ENCODE measurements around the gene ZNF217. TPM values are rescaled to one million over a fixed set of nuclear protein-coding genes. Genes with fewer than 3 reads are reported as not detected.
"Not testable (repeated sequence)": the region's sequence is repeated elsewhere in the genome, so short reads cannot be mapped to it uniquely, and the experiment has no call there.

ZNF217 gene
- total RNA-seq, 1 experiment from 2014 or later = 31.4 TPM

DNA sequence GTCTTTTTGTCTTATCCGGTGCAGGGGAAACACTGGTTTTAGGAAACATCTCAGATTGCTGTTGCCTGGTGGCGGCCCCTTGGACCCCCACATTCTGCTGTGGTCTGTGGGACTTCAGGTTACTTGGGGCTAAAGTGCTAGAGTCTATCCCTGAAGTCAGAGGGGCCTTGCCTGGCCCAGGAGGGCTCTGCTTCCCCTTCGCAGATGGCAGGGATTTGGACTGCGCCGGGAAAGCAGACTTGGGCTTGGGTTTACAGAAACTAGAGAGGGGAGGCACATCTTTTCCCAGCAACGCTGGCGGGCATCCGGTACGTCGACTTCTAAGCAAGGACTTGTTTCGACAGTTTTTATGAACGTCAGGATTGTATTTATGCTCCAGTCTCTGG lies 17.5 kb downstream of the ZNF217 start:
- H3K36me3 ChIP-seq (replicated peaks; ENCODE audit: control insufficient read depth, insufficient read depth, low read length) = peaks cover 63% of the 10 kb centered on the region
- DNase-seq = no peak

GRCh38 chr20:53575481-53576194 lies 18.0 kb downstream of the ZNF217 start:
- DNase-seq = no peak
- no peaks in the 10 kb centered on the region for H3K27me3 ChIP-seq (ENCODE audit: control insufficient read depth, insufficient read depth, low read length)
- H3K36me3 ChIP-seq (replicated peaks; ENCODE audit: control insufficient read depth, insufficient read depth, low read length) = peaks cover 63% of the 10 kb centered on the region
- H3K4me3 ChIP-seq (ENCODE audit: insufficient read depth, low read depth, low read length) = no peak overlapping the region

More for the DNA sequence above, 17.5 kb downstream of the ZNF217 start:
- no peak overlapping the region for H3K4me3 ChIP-seq (ENCODE audit: insufficient read depth, low read depth, low read length)
- no peaks in the 10 kb centered on the region for H3K27me3 ChIP-seq (ENCODE audit: control insufficient read depth, insufficient read depth, low read length)

GRCh38 chr20:53574819-53575218 lies 18.8 kb downstream of the ZNF217 start:
- Histone ChIP-seq H3K36me3 (replicated peaks; ENCODE audit: control insufficient read depth, insufficient read depth, low read length) (peaks cover 62% of the 10 kb centered on the region), H3K4me3 (ENCODE audit: insufficient read depth, low read depth, low read length) (no peak overlapping the region), H3K27me3 (ENCODE audit: control insufficient read depth, insufficient read depth, low read length) (no peaks in the 10 kb centered on the region)
- DNase-seq = no peak

GRCh38 chr20:53574259-53574789 lies 19.3 kb downstream of the ZNF217 start:
- DNase-seq = no peak
- Histone ChIP-seq H3K36me3 (replicated peaks; ENCODE audit: control insufficient read depth, insufficient read depth, low read length) (peaks cover 65% of the 10 kb centered on the region), H3K27me3 (ENCODE audit: control insufficient read depth, insufficient read depth, low read length) (no peaks in the 10 kb centered on the region), H3K4me3 (ENCODE audit: insufficient read depth, low read depth, low read length) (no peak overlapping the region)

GRCh38 chr20:53571555-53572286 lies 21.9 kb downstream of the ZNF217 start:
- no peak for DNase-seq
- H3K36me3 ChIP-seq (replicated peaks; ENCODE audit: control insufficient read depth, insufficient read depth, low read length) = peaks cover 63% of the 10 kb centered on the region
- H3K4me3 ChIP-seq (ENCODE audit: insufficient read depth, low read depth, low read length) = no peak overlapping the region
- no peaks in the 10 kb centered on the region for H3K27me3 ChIP-seq (ENCODE audit: control insufficient read depth, insufficient read depth, low read length)

GRCh38 chr20:53570446-53571276 lies 23.0 kb downstream of the ZNF217 start:
- no peaks in the 10 kb centered on the region for H3K27me3 ChIP-seq (ENCODE audit: control insufficient read depth, insufficient read depth, low read length)
- H3K36me3 ChIP-seq (replicated peaks; ENCODE audit: control insufficient read depth, insufficient read depth, low read length) = peaks cover 53% of the 10 kb centered on the region
- DNase-seq = no peak
- no peak overlapping the region for H3K4me3 ChIP-seq (ENCODE audit: insufficient read depth, low read depth, low read length)

- no peak for DNase-seq
- H3K36me3 ChIP-seq (replicated peaks; ENCODE audit: control insufficient read depth, insufficient read depth, low read length) = peaks cover 44% of the 10 kb centered on the region
- H3K27me3 ChIP-seq (ENCODE audit: control insufficient read depth, insufficient read depth, low read length) = no peaks in the 10 kb centered on the region
- no peak overlapping the region for H3K4me3 ChIP-seq (ENCODE audit: insufficient read depth, low read depth, low read length)
Observed at GRCh38 chr20:53569606-53570307, 23.9 kb downstream of the ZNF217 start.

DNA sequence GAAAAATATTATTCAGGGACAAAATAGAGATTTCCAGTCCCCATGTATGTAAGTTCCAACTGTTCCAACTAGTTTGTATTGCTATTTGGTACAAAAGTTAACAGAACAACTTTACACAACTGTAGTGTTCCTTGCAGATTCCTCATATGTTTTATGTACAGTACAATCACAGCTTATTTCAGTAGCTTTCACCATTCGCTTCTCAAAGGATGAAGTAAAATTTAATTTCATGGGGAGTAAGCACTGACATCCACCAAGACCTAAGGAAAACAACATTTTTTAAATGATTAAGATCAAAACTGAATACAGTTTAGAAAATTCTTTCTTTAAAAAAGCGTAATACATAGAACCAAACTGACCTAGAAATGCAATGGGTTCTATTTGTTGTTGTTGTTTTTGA lies 24.6 kb downstream of the ZNF217 start:
- Histone ChIP-seq H3K36me3 (replicated peaks; ENCODE audit: control insufficient read depth, insufficient read depth, low read length) (peaks cover 38% of the 10 kb centered on the region), H3K4me3 (ENCODE audit: insufficient read depth, low read depth, low read length) (no peak overlapping the region), H3K27me3 (ENCODE audit: control insufficient read depth, insufficient read depth, low read length) (no peaks in the 10 kb centered on the region)
- DNase-seq = no peak

DNA sequence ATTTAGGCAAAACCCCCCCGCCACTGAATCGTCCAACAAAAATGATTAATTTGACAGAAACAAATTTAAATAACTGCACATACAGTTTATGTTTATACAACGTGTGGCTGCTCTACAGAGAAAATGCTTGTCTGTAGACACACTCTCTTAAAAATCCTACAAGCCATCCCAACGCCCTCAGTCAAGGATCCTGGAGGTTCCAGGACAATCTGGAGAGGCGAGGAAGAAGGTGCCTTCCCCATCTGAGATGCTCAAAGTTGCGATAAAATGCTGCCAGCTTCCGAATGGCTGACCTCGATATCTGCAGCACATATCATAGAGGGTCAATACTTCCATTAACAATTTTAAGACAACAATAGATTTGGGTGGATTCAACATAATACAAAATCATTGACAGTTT lies 25.3 kb downstream of the ZNF217 start:
- no peak for DNase-seq
- Histone ChIP-seq H3K27me3 (ENCODE audit: control insufficient read depth, insufficient read depth, low read length) (no peaks in the 10 kb centered on the region), H3K36me3 (replicated peaks; ENCODE audit: control insufficient read depth, insufficient read depth, low read length) (peaks cover 31% of the 10 kb centered on the region), H3K4me3 (ENCODE audit: insufficient read depth, low read depth, low read length) (no peak overlapping the region)

DNA sequence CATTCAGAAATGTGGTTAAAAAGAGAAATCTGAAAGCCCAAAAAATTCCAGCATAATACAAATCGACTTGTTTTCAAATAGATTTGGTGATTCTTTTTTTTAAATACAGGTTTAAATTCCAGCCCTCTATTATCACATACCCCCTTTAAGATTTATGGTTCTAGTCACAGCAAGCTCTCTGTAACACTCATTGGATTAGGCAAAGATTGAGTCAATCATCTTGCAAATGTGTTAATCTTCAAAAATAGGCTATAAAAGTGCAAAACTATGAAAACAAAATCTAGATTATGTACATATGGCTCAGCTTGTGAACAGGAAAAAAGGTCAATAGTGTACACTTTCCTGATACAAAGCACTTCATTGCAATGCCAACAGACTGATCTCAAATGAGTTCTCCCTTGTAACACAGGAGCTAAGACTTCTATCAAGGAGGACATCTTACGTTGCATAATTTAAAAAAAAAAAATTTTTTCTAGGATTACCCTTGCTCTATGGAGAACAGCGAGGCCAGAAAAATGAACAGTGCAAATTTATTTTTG lies 26.2 kb downstream of the ZNF217 start:
- Histone ChIP-seq H3K27me3 (ENCODE audit: control insufficient read depth, insufficient read depth, low read length) (no peaks in the 10 kb centered on the region), H3K4me3 (ENCODE audit: insufficient read depth, low read depth, low read length) (no peak overlapping the region), H3K36me3 (replicated peaks; ENCODE audit: control insufficient read depth, insufficient read depth, low read length) (peaks cover 25% of the 10 kb centered on the region)
- no peak for DNase-seq

DNA sequence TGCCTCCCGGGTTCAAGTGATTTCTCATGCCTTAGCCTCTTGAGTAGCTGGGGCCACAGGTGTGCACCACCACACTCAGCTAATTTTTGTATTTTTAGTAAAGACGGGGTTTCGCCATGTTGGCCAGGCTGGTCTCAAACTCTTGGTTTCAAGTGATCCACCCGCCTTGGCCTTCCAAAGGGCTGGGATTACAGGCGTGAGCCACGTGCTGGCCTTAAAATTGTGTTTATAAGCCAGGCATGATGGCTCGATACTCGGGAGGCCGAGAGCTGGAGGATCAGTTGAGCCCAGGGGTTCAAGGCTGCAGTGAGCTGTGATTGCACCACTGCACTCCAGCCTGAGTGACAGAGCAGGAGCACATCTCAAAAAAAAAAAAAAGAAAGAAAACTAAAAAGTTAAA lies 27.0 kb downstream of the ZNF217 start:
- H3K36me3 ChIP-seq (replicated peaks; ENCODE audit: control insufficient read depth, insufficient read depth, low read length) = peaks cover 23% of the 10 kb centered on the region
- not testable (repeated sequence) for H3K27me3 ChIP-seq (ENCODE audit: control insufficient read depth, insufficient read depth, low read length); H3K4me3 ChIP-seq (ENCODE audit: insufficient read depth, low read depth, low read length); DNase-seq

GRCh38 chr20:53565254-53565653 lies 28.4 kb downstream of the ZNF217 start:
- H3K27me3 ChIP-seq (ENCODE audit: control insufficient read depth, insufficient read depth, low read length) = no peaks in the 10 kb centered on the region
- no peak for DNase-seq
- H3K36me3 ChIP-seq (replicated peaks; ENCODE audit: control insufficient read depth, insufficient read depth, low read length) = peaks cover 14% of the 10 kb centered on the region
- H3K4me3 ChIP-seq (ENCODE audit: insufficient read depth, low read depth, low read length) = no peak overlapping the region

DNA sequence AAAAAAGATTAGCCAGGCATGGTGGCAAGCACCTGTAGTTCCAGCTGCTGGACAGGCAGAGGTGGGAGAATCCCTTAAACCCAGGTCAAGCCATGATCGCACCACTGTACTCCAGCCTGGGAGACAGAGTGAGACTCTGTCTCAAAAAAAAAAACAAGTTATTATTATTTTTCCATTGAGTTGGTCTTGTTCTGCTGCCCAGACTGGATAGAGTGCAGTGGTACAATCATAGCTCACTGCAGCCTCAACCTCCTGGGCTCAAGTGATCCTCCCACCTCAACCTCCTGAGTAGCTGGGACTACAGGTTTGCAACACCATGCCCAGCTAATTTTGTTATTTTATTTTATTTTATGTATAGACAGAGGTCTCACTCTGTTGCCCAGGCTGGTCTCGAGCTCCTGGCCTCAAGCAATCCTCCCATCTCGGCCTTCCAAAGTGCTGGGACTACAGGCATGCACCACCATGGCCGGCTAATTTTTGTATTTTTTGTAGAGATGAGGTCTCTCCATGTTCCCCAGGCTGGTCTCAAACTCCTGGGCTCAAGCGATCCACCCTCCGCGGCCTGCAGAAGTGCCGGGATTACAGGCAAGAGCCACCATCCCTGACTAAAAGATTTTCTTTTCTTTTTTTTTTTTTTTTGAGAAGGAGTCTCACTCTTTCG lies 31.4 kb downstream of the ZNF217 start:
- H3K36me3 ChIP-seq (replicated peaks; ENCODE audit: control insufficient read depth, insufficient read depth, low read length); DNase-seq; H3K4me3 ChIP-seq (ENCODE audit: insufficient read depth, low read depth, low read length); H3K27me3 ChIP-seq (ENCODE audit: control insufficient read depth, insufficient read depth, low read length): not testable (repeated sequence)

Measured in H7 (cell line).